GM18870 (cell line): Measurements from ENCODE around the gene SYT15.

Experiments used
- ATAC-seq: cut with Tn5 transposase; IDR thresholded peaks from one replicate; pipeline ENCODE4 v1.9.1; 2021; ENCODE audit warnings: moderate library complexity; ENCODE audit not compliant: unreplicated experiment

Gene SYT15

DNA sequence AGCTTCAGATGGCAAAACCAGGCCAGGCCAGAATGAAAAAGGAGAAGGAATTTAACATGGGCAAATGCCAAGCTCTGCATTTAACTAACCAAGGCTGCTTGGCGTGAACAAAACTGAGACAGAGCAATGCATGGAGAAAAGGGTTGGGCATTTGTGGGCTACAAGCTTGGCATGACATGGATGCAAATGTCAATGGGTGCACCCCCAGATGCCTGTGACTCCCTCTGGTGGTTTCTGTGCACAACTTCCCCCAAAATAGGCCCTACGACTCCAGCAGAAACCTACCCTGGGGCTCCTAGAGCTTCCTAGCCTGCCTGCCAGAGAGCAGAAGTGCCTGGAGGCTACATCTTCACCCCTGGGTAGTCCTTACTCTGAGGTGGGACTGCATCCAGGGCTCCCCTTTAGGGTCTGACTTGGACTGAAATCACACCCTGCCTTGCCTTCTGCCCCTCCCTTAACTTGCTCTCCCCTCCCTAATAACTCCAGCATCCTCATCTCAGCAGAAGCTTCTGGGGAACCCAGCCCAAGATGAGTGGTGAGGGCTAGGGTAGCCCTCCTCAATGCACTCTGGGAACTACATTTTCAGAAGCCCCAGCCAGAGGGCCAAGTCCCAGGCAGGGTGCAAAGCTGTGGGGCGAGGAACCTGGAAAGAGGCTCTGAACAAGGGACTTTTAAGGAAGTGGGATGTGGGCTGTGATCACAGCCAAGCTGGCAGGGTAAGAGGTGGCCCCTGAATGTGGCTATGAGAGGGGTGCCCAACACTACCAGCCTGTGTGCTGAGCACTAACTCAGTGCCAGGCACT, 33.7 kb upstream of the SYT15 start:
- ATAC-seq = no peak

DNA sequence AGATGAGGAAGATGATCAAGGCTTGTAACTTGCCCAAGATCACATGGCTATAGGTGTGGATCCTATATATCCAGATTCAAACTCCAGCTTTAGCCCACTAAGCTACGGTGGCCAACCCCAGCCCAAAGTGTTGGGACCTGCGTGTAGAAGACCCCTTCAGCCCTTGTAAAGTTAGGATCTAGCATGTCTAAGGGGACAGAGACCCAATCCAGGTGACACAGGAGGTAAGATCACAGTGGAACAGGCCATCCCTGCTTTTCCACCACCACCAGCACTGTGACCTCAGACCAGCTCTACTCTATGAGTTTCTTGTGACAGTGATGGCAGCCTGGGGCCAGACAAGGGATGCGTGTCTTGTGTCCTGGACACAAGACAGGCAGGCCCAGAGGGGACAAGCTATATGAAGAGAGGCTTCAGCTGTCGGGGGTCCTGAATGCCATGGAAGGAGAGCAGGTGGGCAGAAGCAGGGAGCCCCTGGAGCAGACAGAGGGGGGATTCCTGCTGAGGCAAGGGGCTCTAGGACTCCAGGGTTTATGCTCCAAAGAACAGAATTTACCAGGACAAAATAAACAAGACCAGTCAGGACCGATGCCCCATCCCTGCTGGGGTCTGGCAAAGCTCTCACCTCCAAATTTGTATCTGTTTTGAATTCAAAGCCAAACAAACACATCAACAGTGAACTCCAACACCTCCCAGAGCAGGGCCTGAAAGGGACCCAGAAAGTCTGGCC, 32.9 kb upstream of the SYT15 start:
- no peak for ATAC-seq

DNA sequence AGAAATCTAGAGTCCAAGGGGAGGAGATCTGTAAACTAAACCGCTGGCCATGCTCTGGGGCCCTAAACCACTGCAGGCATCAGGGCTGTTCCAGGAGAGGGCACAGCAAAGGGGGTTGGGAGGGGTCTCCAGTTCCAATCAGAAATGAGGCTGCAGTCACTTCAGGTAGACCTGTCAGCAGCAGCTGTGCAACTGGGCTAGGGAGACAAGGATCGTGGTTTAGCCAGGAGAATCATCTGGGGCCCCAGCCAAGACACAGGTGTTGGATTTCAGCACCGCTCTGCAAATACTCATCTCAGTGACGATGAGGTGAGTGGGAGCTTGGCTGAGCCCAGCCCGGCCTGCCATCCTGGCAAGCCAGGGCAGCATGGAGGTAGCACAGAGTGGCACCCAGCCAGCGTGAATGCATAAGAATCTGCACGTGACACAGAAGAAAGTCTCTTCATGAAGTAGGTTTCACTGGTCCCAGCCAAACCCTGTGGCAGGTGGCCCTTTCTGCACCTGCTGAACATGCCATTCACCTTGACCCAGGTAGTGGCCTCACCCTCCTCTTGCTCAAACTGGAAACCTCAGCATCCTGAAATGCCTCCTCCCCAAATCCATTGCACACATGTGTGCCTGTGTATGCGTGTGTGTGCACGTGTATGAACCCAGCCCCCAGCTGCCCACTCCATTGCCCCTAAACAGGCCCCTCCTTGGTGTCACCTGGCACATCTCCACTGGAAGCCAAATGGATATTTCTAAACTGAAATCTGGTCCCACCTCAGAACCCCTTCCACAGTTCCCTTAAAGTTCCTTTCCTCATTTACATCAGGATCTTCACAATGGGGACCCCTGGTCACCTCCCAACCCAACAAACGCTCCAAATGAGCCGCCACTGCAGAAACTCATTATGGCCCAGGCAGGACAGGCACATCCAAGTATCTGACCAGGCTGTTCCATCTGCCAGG, 32.1 kb upstream of the SYT15 start:
- ATAC-seq = no peak

DNA sequence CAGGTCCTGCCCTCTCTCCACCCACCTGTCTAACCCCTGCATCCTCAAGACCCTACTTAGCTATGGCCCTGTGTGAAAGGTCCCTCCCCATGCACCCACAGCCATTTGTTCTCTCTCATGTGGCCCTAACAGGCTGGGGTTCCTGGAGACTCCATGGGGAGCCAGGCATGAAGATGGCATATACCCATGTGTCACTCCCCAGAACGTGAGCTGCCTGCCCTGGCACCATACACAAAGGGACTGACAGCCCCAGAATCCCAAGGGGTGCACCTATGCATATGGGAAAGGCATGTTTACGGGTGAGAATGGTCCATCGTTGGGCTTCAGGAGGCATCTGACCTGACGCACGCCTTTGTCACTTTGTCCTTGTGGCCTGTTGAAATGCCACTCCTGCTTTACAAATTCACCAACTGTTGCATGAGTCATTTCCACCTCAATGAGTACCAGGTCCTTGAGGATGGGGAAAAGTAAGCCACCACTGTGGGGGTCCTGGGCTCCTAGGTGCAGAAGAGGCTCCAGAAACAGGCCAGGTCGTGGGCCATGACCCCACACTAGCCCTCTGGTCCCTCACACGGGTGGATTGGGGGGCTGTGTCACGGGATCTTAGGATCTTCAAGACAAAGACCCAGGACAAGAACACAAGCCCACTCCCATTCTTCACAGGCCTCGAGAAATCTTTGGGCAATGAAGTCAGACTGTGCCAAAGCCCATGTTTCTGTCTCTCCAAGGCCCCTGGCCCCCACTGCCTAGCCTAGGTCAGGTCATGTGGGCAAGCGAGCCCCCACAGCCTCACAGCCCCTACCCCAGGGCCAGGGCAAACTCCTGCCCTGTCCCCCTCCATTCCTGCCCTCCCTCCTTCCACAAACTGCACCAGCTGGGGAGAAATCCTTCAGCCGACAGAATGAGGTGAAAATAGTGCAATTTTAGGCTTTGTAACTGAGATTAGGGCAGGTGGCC, 31.1 kb upstream of the SYT15 start:
- no peak for ATAC-seq

DNA sequence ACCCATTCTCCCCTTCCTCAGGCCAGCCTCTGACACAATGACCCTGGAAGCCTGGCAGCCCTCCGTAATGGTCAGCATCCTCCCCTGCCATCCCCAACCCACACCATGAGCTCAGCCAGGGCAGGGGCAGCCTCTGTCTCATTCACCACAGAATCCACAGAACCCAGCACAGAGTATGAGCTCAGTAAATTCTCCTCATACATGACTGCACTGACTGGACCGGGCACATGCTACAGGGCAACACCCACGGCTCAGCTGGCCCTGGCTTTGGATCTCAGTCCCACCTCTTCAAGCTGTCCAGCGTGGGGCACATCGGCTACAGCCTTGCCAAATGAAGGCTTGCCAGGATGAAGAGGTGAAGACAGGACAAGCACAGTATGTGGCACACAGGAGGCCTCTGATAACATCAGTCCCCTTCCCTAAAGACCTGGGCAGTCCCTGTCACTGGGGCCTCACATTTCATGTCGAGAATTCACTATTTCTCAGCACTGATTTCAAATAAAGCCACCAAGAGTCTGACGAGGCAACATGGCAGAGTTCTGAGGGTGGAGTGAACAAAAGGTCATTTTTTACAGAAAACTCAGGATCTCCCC, 30.3 kb upstream of the SYT15 start:
- ATAC-seq = no peak

DNA sequence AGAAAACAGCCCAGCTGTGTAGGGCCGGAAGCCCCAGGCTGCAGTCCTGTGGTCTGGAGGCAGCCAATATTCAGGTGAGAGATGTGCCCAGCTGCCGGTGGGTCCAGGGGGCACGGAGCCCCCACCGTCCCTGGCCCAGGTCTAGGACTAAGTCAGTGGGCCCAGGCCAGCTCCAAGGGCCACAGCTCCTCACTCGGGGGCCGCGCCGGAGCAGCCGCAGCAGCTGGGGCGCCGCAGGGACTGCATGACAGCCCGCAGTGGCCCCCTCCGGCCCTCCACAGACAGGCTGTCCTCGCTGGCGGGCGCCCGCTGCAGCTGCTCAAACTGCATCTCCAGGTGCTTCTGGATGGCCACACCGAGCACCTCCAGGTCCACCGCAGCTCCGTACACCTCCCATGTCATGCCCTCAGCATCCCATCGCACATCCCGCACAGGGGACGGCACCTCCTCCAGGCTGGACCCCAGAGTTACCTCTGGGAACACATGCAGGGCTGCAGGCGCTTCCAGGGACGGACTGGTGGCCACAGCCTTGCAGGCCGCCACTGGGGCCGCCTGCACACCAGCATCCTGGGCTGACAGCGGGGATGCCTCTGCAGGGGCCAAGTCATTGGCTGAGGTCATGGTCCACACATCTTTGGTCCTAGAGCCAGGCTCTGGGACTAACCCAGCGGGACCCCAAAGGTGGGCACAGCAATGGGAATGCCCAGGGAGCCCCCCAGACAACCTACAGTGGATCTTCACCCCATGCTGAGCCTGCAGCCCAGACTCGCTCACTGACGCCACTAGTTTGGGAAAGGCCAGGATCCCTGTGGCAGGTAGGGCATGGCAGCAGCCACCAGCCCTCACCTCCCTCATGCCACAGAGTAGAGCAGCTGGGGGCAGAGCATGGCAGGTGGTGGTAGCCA, 29.5 kb upstream of the SYT15 start:
- ATAC-seq = no peak

DNA sequence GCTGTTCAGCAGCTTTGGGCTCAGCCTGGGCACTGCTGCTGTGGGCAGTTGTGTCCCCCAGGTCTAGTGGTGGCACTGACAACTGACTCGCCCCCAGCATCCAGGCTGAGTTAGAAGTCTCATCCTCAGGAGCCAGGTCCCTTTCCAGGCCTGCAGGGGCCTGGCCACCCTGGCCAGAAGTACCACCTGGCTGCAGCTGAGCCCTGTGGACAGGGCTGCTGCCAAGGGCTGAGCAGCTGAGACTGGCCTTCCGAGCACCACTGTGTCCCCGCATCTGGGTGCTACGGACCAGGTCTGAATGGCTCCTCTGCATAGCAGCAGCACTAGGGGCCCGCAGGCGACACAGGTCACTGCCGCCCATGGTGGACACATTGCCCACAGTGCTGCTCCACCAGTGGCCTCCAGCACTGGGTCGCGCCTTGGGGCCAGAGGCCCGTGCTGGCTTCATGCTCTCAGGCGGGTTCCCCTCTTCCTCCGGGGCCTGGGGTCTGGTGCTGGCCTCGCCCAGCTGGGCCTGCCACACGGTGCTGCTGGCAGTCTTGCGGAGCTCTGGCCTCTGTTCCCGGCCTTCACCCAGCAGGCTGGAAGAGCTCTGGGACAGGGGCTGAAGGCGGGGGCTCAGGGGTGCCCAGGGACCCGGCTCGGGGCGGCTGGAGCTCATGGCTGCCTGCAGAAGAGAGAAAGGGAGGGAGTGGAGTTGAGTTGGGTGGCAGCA, 28.7 kb upstream of the SYT15 start:
- no peak for ATAC-seq

DNA sequence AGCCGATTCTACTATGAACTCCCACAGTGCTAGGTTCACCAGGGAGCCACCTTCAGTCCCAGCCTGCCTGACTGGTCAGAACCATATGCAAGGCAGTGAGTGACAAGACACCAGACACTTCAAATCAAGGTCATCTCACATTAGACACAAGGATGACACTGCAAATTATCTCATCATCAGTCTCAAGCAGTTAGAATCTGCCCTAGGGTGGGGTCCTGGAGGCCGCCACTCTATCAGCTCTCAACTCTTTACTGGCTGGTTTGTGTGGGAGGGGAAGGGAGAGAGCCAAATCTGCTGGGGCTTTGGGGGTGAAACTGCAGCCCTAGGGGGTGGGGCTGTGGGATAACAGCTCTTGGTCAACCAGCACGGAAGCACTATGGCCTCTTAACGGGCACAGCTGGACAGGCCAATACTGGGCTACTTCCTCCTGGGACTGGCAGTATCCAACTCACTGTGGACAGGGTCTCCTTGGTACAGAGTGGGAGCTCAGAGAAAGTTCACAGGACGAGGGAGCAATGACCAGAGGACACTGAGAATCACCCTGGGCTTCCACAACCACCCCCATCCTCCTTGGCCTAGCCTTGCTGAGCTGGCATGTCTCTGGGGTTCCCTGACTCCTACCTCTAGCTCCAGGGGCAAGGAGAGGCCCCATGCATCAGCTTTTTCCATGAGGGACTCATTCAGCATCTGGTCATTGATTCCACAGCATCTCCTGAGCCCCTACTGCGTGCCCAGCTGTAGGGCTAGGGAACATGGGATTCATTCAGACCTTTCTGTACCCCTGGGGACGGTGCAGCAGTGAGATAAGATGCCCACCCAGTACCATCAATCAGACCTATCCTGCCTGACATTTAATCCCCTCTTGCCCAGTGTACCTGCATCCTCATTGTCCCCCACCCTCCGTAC, 27.9 kb upstream of the SYT15 start:
- no peak for ATAC-seq

DNA sequence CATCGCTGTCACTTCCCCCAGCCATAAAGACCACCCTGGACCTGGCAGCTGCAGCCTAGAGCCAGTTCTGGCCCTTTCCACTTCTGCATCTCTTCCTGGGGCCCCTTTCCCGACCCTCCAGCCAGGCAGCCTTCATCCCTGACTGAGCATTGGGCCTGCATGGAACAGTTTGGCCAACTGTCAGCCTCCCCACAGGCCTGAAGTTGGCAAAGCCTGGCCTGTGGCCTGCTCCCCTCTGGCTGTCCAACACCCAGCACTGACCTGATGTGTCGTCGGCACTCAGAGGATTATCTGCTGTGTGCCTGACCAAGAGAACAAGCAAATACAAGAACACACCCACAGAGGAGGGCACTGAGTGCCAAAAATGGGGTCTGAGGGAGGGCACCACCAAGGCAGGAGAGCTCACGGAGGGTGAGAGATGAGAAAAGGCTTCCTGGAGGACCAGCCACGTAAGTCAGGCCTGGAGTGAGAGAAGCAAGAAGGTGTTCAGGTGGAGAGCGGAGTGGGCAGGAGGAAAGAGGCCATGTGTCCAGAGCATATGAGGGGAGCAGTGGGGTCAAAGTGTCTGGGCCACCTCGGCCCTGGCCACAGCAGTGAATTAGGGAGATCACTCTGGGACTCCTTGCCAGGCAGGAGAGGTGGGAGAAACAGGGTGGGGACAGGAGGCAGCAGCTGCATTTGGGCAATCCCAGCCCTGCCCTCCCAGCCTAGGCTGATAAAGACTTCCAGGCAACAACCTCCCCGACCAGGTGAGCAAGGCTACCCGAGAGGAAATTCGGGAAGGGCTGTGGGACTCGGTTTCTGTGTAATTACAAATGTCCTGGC, 27.0 kb upstream of the SYT15 start:
- ATAC-seq = no peak

DNA sequence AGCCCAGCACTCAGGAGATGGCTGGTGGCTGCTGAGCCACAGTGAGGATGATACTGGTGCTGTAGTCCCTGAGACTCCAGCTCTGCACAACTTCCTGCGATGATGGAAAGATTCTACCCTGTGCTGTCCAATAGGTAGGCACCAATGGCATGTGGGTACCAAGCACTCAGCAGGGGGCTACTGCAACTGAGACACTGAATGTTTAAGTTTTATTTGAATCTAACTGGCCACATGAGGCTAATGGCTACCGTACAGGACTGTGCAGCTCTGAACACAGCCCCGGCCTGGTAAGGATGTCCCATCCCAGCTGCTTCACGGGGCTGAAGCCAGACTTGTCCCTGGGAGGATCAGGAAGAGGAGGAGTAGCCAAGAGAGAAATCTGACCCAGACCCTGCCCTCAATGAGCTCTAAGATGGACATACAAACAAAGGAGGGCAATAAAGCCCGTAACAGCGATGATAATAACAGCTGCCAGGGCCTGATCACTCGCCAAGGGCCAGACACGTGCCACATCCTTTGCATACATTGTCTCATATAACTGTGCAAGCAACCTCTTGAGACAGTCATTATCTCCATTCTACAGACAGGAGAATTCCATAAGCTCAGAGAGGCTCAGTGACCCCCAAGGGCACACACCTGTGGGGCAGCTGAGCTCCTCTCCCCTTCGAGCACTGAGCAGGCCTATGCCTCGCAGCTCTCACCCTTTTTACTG, 26.2 kb upstream of the SYT15 start:
- no peak for ATAC-seq

DNA sequence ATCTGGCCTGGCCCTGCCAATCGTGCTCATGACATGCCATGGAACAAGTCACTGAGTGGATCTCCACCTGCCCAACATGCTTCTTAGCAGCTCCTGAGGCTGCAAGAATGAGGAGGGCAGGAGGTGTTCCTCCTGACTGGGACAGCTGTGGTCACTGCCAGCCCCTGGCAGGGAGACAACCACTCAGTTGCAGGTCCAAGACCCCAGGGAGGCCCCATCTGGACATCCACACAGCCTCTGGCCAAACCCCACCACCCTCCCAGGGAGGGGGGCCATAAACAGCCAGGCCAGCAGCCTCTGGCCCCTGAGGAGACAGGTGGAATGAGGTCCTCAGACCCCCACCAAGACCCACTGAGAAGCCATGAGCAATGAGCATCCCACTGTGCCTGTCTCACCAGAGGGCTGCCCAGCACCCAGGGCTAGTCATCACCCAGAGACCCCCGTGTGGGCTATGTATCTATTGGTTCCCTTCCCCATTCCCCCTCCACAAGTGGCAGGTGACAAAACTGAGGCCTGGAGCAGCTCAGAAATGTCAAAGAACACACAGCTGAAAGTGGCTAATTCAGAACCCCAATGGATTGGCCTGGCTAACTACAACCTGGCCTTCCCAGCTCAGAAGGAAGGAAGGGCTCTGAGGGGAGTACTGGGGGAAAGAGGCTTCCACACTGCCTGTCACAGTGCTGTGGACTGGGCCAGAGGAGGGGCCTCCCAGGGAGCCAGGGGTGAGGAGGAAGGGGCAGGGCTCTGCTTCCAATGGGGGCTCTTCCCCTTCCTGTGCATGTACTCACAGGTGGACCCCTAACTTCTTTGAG, 25.5 kb upstream of the SYT15 start:
- ATAC-seq = no peak

DNA sequence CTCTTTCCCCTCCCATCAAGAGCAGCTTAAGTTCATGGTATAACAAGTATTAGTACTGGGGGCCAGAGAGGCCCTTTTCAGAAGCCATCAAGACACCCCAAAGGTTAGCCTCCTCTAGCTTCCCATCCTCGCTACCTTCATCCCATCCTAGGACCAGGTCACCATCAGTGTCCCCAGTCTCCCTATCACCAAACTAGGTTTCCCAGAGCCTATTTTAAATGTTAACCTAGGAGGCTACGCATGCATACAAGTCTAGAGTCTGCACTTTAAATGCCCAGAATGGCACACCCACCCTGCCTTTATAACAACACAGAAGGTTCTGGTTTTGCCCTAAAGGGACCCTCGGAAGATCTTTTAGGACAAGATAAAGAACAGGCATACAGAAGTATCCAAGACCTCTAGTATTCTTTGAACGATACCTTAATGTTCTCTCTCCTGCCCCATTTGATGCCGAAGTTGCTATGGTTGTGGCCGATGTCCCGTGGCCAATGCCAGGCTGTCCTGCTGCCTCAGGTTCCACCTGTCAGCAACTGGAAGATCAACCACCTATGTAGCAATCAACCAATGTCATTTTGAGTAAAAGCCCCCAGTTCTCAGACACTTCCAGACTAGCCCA, 24.7 kb upstream of the SYT15 start:
- no peak for ATAC-seq

DNA sequence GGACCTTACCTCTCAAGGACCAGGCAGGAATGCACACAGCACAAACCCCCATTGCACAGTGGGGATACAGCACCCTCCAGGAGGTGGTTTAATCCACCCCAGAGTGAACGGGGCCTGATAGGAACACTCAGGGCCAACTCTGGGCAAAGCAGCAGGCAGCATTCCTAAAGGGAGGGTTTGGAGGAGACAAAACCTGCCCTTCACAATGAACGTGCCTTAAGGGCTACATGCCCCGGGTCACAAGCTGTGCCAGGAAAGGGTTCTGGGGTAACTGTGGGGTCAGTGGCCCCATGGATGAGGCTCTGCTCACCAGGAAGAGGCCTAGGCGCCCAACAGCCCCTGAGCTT, 23.6 kb upstream of the SYT15 start:
- no peak for ATAC-seq

DNA sequence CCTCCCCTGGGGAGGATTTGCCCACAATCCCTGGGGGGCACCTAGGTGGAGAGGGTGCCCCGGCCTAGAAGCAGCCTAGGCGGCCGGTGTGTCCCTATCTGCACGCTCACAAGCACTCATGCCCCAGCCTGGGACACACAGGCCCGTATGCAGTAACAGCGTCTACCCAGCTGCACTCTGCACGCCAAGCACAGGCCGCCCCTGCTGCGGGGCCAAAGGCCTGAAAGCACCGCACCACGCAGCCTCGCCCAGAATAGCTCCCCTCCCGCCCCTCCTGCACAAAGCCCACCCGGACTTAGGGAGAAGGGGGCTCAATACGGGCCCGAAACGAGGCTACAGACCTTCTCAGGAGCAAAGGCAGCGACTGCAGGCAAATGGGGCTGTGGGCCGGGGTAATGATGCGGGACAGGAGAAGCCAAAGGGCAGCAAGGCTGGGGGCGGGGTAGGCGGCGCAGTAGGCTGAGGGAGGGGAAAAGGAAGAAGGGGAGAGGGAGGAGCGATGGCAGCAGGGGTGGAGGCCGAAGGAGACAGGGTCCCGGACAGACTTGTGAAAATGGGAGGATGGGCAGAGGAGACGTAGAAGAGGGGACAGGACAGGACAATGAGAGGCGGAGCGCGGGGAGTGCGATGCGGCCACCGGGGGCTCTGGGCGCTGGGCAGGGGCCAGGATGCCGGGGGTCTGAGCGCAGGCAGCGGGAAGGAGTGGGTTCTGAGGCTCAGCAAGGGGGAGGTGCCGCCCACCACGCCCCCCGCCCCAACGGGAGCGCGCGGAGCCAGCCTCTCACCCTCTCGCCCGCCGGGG, 23.0 kb upstream of the SYT15 start:
- ATAC-seq = no peak
